GM21619 (cell line): ENCODE measurements around the gene MIER2.

ENCODE experiments used
- ATAC-seq: cut with Tn5 transposase; IDR thresholded peaks from one replicate; pipeline ENCODE4 v1.9.1; 2021; ENCODE audit not compliant: unreplicated experiment

The MIER2 gene

DNA sequence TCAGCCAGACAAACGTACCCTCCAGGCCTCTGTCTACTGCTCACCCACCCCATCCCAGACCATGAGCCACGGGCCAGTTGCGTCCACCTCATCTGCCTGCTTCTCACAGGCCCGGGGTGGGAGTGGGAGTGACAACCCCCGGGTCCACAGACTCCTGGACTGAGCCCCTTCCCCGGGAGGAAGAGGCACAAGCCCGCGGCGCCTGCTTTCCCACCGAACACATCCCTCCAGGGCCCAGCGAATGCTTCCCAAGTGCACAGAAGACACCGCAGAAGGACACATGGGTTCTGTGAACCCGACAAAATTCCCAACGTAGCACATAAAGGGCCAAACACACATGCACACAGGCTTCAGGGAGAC is 35.4 kb downstream of the MIER2 start:
- no peak for ATAC-seq

DNA sequence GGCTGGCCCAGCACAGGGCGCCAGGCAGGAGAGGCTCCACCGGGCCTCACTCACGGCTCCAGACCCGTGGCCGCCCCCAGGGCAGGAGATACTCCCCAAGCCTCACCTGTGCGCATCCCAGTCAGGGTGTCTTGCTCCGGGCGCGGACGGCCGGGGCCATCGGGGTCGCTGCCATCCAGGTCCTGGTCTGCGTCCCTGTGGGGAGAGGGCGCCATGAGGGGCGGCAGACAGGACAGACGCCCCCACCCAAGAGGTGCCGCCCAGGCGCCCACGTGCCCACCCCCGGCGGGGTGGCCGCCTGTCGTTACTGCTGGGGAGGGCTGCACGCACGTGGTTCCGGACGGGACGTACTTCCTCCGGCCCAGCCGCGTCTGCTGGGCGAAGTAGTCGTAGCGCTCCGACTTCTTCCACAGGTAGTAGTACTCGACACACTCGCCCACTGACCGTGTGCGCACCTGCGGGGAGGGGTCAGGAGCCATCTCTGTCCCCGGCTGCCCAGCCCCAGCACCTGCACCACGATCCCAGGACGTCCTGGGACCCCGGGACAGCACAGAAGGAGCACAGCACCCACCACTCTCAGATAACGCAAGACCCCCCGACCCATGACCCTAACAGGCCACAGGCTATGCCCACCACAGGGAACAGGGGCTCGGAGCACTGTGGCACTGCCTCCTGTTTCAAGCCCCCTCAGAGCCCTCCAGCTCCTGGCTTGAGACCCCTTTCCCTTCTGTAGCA is 36.0 kb downstream of the MIER2 start:
- no peak for ATAC-seq

DNA sequence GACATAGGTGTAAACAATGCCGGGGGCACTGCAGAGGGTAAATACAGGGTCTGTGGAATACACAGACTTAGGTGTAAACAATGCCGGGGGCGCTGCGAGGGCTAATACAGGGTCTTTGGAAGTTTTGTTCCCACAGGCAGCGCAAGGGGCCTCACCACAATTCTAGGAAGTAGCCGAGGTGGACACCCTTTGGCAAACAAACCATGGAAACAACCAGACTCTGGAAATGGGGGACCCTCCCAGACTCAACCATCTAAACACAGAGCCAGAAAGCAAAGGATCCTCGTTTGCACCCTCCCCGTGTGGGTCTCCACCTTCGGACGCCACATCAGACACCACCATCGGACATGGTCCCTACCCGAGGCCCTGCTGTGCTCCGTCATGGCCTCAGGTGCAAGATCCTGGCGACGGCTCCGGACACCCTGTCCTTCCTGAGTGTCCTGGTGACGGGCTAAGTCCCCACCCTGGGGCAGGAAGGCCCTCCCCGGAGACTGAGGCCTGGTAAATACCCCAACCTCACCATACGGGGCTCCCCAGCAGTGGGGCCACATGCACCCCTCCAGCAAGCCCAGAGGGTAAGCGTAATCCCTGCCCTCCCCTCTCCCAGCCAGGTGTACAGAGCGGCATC is 36.7 kb downstream of the MIER2 start:
- ATAC-seq, result no peak

DNA sequence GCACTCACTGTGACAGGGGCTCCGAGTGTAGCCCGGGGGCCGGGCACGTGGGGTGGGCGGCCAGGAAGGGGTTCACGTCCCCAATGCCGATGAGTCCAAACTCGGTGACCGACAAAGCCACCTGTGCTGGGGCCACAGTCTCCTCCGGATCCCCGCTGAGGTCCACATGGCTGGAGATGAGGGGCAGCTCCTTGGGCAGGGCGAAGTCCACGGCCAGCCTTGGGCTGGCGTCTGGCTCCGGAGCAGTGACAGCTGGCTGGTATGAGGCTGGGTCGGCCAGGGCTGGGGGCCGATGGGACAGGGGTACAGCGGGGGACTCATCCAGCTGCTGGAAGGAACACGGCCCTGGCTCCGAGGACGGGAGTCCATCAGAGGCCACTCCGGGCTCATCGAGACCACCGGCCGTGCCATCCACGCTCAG is 37.5 kb downstream of the MIER2 start:
- no peak for ATAC-seq

DNA sequence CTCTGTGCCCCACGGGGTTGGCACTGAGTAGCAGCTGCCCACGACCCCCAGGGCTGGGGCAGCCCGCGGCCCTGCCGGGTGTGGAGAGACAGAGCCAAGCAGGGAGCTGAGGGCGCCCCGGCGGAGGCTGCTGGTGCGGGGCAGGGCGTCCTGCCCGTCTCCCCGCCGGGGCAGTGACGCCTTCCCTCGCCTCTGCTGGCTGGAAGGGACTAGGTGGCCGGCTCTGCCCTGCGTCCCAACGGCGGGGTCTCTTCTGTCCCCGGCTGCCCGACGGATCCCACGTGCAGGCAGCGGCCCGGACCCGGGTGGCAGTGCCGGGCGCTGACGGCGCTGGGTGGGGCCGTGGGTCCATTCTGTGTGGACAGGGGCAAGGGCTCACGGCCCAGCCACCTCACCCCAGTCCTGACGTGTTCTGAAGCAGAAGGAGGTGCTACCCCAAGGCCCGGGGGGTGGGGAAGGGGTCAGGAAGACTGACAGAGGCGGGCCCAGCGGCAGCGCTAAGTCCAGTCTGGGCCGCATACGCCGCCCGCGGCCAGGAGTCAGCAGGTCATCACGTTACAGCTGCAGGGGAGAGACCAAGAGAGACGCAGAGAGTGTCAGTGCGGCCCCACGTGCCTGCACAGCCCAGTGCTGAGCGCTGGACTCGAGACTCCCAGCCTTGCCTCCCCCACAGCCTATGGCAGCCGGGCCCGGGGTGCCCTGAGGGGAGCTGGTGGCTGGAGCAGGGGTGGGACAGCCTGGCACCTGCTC is 38.3 kb downstream of the MIER2 start:
- ATAC-seq, result no peak

DNA sequence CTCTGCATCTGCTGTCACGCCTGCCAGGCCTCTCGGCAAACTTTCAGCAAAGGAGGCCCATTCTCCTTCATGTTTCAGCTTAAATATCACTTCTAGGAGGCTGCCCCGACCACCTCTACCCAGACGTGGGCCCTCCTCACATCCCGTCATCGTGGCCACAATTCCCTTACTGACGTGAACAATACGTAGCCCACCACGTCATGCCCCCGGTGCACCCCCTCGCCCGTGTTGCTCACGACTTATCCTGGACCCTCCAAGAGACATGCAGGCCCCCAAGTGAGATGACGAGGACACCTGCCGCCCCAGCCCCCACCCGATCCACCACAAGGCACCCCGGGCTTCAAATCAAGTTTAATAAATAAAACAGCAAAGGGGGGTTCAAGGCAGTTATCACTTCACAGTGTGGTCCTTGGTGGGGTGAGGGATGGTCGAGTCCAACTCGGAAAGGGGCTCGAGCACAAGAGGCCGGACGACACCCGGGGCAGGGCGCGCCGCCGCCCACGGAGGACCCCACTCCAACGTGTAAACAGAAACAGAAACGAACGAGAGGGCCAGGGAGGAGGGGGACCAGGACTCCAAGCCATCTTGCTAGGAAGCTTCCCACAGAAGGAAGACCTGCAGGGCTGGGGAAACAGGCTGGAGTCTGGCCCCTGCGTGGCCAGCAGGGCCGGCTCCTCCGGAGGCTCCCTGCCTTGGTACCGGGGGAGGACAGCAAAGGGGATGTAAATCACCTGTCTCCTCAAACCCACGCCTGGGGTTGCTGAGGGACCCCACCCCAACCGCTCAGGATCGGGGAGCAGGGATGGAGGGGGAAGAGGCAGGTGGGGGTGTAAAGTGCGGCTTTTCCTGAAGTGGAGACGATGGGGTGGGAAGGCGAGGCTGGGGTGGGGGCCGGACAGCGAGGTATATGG is 39.1 kb downstream of the MIER2 start:
- no peak for ATAC-seq

DNA sequence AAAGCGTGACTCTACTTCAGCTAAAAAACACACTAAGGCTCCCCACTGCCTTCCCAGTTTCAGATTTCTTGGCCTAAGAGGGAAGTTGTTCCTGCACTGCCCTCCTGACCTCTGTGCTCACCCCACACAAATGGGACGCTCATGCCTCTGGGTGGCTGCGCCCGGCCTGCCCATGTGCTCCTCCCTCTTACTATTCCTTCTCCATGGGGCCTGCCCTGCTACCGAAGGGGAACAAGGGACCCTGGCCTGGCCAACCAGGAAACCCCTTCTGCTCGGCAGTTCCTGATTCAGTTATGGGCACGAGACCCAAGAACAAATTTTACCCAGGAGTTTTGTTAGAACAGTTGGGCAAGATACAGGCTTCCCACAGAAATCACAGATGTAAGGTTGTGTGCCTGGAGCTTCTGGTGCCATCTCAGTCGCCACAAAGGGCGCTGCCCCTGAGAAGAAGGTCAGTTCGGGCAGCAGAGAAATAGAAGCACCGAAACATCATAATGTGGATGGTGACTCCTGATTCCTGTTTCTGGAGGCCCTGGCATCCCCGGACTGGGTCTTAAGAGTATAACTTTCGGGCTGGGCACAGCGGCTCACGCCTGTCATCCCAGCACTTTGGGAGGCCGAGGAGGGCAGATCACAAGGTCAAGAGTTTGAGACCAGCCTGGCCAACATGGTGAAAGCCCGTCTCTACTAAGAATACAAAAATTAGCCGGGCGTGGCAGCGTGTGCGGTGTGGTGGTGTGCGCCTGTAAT is 47.9 kb downstream of the MIER2 start:
- ATAC-seq, result no peak

DNA sequence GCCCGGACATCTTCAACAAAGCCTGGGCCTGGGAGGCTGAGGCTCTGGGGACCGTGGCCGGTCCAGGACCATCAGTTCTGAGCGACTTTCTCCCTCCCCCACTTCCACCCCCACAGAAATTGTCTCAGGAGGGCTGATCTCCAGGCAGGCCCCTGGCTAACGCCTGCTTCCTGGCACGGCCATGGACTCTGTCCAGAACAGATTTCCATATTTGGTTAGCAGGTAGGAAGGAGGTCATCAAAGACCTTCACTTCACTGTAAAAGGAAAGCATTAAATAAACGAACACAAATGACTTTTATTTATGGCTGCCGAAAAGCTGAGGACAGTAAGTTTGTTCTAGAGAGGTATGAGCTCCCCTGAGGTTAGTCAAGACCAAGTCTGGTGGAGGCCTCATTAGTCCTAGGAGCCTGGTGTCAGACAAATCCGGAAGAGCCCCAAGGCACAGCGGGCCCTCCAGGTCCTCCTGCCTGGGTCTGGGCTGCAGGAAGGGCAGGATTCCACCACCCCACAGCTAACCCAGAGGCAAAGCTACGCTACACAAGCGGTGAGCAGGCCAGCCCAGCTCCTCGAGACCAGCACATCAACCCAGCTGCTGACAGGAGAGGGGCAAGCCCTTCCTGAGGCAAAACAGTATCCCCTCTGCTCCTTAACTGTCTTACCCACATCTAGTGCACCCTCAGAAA is 48.8 kb downstream of the MIER2 start:
- no peak for ATAC-seq

DNA sequence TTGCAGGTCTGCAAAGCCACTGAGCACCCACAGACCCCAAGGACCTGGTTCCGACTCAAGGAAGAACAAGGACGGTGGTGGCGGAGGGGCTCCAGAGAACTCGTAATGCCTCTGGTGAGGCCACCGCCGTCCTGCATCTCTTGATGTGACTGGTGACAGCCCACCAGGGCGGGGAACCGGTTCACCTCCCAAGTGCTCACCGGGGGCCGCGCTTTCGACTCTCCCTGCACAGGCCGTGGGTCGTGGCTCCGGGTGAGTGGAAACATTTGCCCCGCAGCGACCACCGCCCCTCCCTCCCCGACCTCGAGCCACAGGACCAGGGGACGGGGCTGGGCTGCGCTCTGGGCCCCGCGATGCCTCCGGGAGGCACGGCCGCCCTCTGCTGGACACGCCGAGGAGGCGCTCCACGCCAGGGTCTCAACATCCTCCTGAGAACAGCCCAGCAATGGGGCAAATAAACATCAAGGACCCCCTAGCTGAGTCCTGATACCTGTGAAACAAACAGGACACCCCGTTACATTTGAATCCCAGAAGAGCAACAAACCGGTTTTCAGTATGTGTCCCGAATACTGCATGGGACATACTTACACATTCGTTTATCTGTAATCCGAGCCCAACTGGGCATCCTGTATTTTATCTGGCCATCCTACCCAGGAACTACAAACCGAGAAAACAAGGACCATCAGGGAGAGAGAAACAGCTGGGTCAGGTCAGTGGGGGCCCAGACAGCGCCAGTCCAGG is 49.5 kb downstream of the MIER2 start:
- ATAC-seq, result no peak

DNA sequence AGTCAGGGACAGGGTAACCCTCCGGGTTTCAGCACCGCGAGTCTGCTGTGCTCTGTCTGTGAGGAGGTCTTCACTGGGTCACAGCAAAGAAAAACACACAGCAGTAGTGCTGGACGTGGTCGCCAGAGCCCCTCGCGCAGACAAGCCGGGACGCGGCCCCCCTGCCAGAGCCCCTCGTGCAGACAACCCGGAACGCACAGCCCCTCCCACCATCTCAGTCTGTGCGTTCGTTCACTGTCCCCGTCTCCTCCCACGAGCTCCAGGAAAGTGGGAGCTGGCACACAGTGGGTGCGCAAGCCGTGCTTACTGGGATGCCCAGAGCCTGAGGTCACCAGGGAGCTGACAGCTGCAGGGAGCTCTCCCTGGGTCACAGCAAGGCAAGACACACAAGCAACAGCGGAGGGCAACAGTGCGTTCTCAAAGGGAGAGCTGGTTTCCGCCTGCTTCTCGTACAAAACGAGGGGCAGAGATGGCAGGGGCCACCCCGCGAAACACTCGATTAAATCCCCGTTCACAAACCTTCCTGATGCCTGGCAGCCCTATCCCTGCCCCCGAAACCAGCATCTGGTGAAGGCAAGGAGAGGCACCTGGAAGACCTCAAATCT is 50.2 kb downstream of the MIER2 start:
- ATAC-seq, result no peak

DNA sequence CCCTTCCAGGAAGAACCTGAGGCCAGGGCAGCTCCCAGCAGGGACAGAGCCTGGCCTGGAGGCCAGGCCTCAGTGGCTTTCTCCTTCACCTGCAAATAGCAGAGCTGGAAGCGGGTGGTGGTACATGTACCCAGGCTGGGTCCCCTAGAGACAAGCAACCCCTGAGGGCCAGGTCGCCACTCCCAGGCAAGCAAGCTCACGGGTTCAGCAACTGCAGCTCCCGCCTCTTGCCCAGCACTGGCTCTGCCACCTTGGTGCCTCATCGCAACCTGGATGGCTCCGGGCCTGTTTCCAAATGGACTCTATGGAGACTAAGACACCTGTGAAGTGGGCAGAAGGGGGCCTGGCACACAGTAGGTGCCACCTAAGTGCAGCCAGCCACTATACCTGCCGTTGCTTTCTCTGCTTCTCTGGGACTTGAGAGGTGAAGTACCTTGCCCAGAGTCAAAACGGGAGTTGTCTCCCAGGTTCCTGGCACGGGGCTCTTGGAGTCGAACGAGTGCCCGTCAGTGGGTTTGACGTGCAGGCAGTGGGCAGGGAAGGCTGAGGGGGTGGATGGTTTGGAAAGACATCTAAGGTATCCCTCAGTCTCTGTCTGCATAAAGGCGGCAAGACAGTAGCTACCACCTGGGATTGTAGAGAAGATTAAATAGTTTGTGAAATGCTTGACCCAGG is 51.0 kb downstream of the MIER2 start:
- no peak for ATAC-seq

DNA sequence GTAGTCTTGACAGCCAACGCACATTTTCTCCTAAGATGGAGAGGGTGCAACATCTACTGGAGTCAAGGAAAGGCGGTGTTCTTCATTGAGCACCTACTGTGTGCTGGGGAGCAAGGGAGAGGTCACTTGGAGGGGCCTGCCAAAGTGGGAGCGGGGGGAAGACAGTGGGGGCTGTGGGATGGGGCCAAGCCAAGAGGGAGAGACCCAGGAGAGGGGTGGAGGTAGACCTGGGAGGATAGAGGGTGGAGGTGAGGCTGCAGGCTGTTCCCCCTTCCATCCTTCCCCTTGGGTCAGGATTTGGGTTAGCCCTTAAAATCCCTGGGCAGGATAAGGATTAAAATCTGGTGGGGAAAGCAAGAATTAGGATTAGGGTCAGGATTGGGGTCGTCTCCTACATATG is 51.6 kb downstream of the MIER2 start:
- ATAC-seq, result no peak

DNA sequence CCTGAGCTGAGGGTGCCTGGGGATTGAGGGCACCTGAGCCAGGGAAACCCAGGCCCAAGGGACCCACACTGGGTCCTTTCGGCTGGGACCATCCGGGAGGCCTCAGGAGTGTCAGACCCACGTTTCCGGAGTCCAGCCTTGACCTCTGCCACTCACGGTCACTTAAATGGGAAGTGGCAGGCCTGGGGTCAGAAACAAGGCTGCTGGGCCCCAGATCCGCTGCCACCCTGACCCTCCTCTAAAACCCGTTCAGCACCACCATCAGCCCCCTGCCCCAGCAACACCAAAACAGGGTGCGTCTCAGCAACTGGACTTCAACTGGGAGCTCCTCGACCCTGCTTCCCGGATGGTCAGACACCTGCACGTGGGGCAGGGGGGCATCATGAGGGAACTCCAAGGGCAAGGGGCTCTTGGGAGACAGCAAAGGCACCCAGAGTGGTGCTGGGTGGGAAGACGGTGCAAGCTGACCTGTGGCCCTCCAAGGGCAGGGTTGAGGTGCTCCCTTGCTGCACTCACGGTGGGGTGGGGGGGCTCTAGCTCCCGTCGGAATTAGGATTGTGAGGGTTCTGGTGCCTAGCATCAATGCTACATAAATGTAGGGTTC is 52.2 kb downstream of the MIER2 start:
- ATAC-seq, result no peak

DNA sequence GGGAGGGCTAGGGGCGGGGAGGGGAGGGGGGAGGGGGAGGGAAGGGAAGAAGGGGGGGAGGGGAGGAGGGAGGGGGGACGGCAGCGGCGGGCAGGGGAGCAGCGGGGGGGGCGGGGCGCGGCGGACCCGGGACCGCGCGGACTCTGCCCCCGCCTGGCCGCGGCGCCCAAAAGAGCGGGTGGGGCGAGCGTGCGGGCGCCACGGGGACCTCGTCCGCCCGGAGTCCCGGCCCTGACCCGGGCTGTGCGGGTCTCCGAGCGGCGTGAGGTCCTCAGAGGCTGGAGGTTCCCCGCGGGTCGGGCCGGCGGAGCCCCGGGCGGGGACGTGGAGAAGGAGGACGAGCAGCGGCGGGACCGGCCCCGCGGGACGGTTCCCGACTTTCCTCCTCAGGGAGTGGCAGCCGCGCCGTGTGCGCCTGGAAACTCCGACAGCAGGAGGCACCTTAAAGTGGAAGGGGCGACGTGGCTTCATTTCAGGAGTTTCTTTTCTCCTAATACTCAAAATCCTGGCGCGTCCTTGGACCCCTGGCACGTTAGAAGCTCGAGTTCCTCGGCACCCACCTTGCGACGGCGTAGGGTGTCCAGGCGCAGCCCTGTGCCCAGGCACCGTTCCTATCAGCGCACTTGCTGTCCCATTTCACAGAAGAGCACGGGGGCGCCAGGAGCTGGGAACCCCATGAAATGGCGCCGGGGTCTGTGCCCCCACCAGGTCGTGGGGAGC is 52.9 kb downstream of the MIER2 start:
- no peak for ATAC-seq

DNA sequence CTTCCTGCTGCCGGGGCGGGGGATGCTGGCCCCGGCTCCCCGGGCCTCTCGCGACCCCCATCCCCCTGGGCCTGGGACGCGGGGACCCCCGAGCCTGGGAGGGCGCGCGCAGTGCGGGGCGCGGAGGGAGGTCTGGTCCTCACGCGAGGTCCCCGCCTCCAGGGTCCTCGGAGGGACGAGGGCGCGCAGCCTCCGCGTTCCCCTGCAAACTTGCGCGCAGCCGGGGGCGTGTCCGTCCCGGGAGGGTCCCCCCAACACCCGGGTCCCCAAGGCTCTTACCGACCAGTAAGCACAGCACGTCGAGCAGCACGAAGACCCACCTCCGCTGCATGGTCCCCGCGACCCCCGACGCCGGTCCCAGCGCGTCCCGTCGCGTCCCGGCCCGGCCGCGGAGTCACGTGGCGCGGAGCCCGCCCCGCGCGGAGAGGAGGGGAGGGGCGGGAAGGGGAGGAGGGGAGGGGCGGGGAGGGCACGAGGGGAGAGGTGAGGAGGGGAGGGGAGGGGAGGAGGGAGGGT is 53.5 kb downstream of the MIER2 start, which contains the start of gene PLPP2:
Gene PLPP2 (minus strand): TSS at position 398 of the 516 bp plus-strand sequence. CDS start 67 bp downstream, at position 331.
- no peak for ATAC-seq

DNA sequence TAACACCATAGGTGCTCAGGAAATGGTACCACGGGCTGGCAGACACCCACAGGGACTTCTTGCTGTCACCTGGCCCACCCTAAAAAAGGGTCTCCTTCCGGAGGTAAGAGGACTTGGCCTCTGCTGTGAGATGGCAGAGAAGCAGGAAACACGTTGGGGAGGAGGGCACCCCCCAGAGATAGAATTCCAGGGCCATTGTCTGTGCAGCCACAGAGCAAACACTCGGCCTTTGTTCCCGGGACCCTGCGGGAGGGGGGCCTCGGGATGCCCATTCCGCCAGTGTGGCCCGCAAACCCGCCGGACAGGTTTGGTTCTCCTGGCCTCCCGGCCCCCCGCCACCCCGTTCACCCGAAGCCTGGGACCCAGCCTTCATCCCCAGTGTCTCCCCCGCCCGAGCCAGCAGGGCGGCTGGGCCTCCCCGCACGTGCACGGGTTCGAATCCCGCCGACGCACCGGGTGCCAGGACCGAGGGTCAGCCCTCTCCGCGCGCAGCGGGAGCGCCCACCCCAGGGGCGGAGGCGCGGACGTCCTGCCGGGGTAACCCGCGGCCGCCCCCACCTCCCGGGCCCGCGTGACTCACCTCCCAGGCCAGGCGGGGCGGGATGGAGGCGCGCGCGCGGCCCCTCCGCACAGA is 54.1 kb downstream of the MIER2 start:
- no peak for ATAC-seq
